ENCODE results near the gene MSRB1. TPM values are rescaled to one million over a fixed set of nuclear protein-coding genes. Genes with fewer than 3 reads are reported as not detected.

Gene MSRB1
- total RNA-seq, 1 experiment from 2014 or later, result 5.8 TPM

- no peak for TF ChIP-seq CTCF (IDR thresholded peaks at IDR 0.05; ENCODE audit: unreplicated experiment)
- POLR2A ChIA-PET, result interaction anchor here (0.6 to 5.7 kb wide), 20 partner anchors 9 to 254 kb away, joined by 3 to 59 read pairs (median 4); partner anchors contain the start of genes NUBP2, RPS2, TBL3 and TRAF7
- CTCF ChIA-PET, result interaction anchor here (1.0 kb wide), 1 partner anchor 155 kb away, joined by 4 read pairs; no protein-coding TSS in a partner anchor
- H3K36me3 Mint-ChIP-seq (ENCODE audit: insufficient read depth, unreplicated experiment), result peaks cover 39% of the 10 kb centered on the region
- H3K27me3 Mint-ChIP-seq (ENCODE audit: insufficient read depth, unreplicated experiment), result no peaks in the 10 kb centered on the region
- DNase-seq (ENCODE audit: unreplicated experiment), result no peak
- intact Hi-C loops (cut with micrococcal nuclease), result no loop called here
- BruUV-seq (replicated peaks), result TSS peak; percentile 25
- H3K9me3 Mint-ChIP-seq (ENCODE audit: unreplicated experiment), result no peaks in the 10 kb centered on the region
- H3K27ac Mint-ChIP-seq (ENCODE audit: low read depth, unreplicated experiment), result no peak overlapping the region
- H3K4me3 Mint-ChIP-seq (ENCODE audit: unreplicated experiment), result peak overlapping the region; percentile 76
- H3K4me1 Mint-ChIP-seq (ENCODE audit: insufficient read depth, unreplicated experiment), result peaks cover 11% of the 10 kb centered on the region
Observed at GRCh38 chr16:1984347-1985225, 41.6 kb upstream of the MSRB1 start.

- Mint-ChIP-seq H3K9me3 (ENCODE audit: unreplicated experiment) (no peaks in the 10 kb centered on the region), H3K36me3 (ENCODE audit: insufficient read depth, unreplicated experiment) (peaks cover 41% of the 10 kb centered on the region), H3K4me1 (ENCODE audit: insufficient read depth, unreplicated experiment) (peaks cover 10% of the 10 kb centered on the region), H3K27me3 (ENCODE audit: insufficient read depth, unreplicated experiment) (no peaks in the 10 kb centered on the region), H3K4me3 (ENCODE audit: unreplicated experiment) (peak within 1 kb of the TSS; percentile 76), H3K27ac (ENCODE audit: low read depth, unreplicated experiment) (no peak within 1 kb of the TSS)
- intact Hi-C loops (cut with micrococcal nuclease), result no loop called here
- TF ChIP-seq CTCF (IDR thresholded peaks at IDR 0.05; ENCODE audit: unreplicated experiment), result no peak
- POLR2A ChIA-PET, result interaction anchor here (0.7 to 5.7 kb wide), 16 partner anchors 10 to 255 kb away, joined by 3 to 59 read pairs (median 4); partner anchors contain the start of genes RPS2, TBL3, TRAF7 and ZNF598
- DNase-seq (ENCODE audit: unreplicated experiment), result peak; percentile 82
- BruUV-seq (replicated peaks), result no TSS peak
- CTCF ChIA-PET, result interaction anchor here (0.6 to 1.0 kb wide), 2 partner anchors 47 to 156 kb away, joined by 3 to 4 read pairs; no protein-coding TSS in a partner anchor
Observed at GRCh38 chr16:1983544-1984346, 40.7 kb upstream of the MSRB1 start, which contains the start of gene GFER. GFER (plus strand) TSS chr16:1984193; CDS start chr16:1984219, 26 bp downstream.

- Mint-ChIP-seq H3K27me3 (ENCODE audit: insufficient read depth, unreplicated experiment) (no peaks in the 10 kb centered on the region), H3K36me3 (ENCODE audit: insufficient read depth, unreplicated experiment) (peaks cover 43% of the 10 kb centered on the region), H3K9me3 (ENCODE audit: unreplicated experiment) (no peaks in the 10 kb centered on the region), H3K4me3 (ENCODE audit: unreplicated experiment) (peak overlapping the region; percentile 76), H3K27ac (ENCODE audit: low read depth, unreplicated experiment) (no peak overlapping the region), H3K4me1 (ENCODE audit: insufficient read depth, unreplicated experiment) (peaks cover 6% of the 10 kb centered on the region)
- ChIA-PET CTCF (interaction anchor here (1.0 kb wide), 3 partner anchors 10 to 41 kb away, joined by 3 to 5 read pairs (median 5); partner anchors contain the start of gene TBL3), POLR2A (interaction anchor here (0.7 to 6.2 kb wide), 12 partner anchors 10 to 172 kb away, joined by 3 to 59 read pairs (median 6); partner anchors contain the start of genes RPS2, TBL3, TRAF7 and ZNF598)
- BruUV-seq (replicated peaks), result no TSS peak
- intact Hi-C loops (cut with micrococcal nuclease), result no loop called here
- TF ChIP-seq CTCF (IDR thresholded peaks at IDR 0.05; ENCODE audit: unreplicated experiment), result no peak
- DNase-seq (ENCODE audit: unreplicated experiment), result no peak
Observed at GRCh38 chr16:1982991-1983543, 40.1 kb upstream of the MSRB1 start.
